ENCODE data around the gene IGF1R.

IGF1R gene

DNA sequence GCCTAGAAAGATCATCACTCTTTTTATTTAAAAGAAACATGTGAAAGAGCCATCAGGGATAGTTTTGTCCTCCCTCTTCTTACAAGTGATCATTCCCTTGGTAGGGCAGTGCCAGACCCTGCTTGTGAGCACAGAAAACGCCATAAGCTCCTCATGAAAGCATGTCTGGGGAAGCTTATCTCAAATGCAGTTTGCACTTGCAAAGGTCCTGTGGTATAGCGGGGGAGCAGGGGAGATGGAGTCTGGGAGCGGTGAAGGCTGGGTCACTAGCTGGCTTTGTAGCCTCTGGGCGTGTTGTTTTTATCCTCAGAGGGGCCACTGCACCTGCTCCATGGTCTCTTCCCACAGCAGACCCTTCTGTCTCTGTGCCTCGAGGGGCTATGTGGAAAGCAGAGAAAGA is 141.9 kb downstream of the IGF1R start:
- TF ChIP-seq Cebpa-rat (IDR thresholded peaks at IDR 0.05): no peak
- peaks cover 0 to 12% (median 0%) of the 10 kb centered on the region in 11 experiments; a peak in 4 of 22 replicates for H3K36me3 ChIP-seq
- H3K27me3 ChIP-seq: no peaks in the 10 kb centered on the region
- H3K27ac ChIP-seq: peak overlapping the region in 2 of 11 experiments; percentile 7 to 27; a peak in 2 of 22 replicates
- peaks cover 70 to 90% (median 84%) of the 10 kb centered on the region in 10 experiments for H3K4me1 ChIP-seq
- no peaks in the 10 kb centered on the region for H3K9me3 ChIP-seq (replicated peaks in 1 of 11)
- peaks cover 73 to 100% (median 100%) of the 10 kb centered on the region in 11 experiments for H4K20me1 ChIP-seq
- H3K9ac ChIP-seq: no peak overlapping the region
- H3K4me3 ChIP-seq: no peak overlapping the region
- peak overlapping the region in 8 of 11 experiments; percentile 3 to 67 (median 28); a peak in 15 of 22 replicates for H3K4me2 ChIP-seq

DNA sequence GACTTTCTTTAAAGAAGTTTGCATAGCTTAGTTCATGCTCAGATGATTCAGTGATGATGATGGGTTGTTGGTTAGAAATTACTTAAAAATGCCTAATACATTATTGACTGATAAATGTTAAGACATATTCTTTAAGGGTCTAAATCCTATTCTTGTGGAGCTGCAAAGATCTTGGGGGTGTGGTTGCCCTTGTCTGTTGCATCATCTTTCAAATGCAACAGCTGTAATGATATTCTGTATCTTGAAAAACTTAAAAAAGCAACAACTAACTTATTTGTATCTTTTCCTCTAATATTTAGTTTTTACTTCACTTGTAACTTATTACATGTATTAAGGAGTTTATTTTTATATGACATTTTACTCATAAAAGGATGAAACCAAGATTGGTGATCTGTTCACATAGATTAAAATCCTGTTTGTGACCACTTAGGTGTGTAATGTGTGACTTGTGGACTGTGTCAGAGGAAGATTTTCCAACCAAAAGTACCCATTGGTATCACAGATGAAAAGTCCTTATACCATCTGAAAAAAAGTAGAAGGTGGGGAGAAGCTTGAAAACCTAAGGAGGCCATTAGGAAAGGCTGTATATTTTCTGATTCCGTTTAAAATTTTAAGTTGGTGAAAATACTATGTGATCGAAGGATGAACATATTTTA is 142.8 kb downstream of the IGF1R start:
- Histone ChIP-seq H3K27ac (no peak overlapping the region), H3K9me3 (replicated peaks in 1 of 11) (no peaks in the 10 kb centered on the region)
- TF ChIP-seq Cebpa-rat (IDR thresholded peaks at IDR 0.05): no peak

DNA sequence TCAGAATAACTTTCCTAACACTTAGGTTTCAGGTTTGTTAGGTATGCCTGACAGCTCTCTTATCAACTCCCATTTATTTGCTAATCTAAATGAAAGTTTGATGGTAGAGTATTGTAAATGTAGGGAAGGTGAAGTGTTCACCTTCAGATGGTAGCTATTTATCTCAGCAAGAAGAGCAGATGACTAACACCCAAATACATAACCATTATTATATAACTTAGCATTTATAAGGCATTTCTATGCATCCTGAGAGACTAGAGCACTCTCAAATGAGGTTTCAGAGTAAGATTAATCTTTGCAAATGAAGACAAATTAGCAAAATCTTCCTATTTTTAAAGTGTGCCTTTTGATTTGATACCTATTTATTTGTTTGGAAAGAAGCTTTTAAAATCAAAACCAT is 143.8 kb downstream of the IGF1R start:
- Histone ChIP-seq H3K27ac (no peak overlapping the region), H3K4me2 (peak overlapping the region in 5 of 11 experiments; percentile 4 to 43 (median 14); a peak in 4 of 22 replicates), H3K4me1 (peaks cover 58 to 84% (median 72%) of the 10 kb centered on the region in 10 experiments), H3K4me3 (no peak overlapping the region), H3K9me3 (replicated peaks in 1 of 11) (no peaks in the 10 kb centered on the region), H3K9ac (no peak overlapping the region), H3K27me3 (no peaks in the 10 kb centered on the region), H3K36me3 (peaks cover 0 to 30% (median 8%) of the 10 kb centered on the region in 11 experiments; a peak in 9 of 22 replicates), H4K20me1 (peaks cover 70 to 100% (median 99%) of the 10 kb centered on the region in 11 experiments)
- TF ChIP-seq Cebpa-rat (IDR thresholded peaks at IDR 0.05): no peak

More for the DNA sequence above, 142.8 kb downstream of the IGF1R start:
- no peak overlapping the region for H3K4me3 ChIP-seq
- peak overlapping the region in 3 of 11 experiments; percentile 10 to 67 (median 19); a peak in 3 of 22 replicates for H3K4me2 ChIP-seq
- H3K4me1 ChIP-seq: peaks cover 62 to 85% (median 76%) of the 10 kb centered on the region in 10 experiments
- H3K36me3 ChIP-seq: peaks cover 0 to 21% (median 3%) of the 10 kb centered on the region in 11 experiments; a peak in 8 of 22 replicates
- no peaks in the 10 kb centered on the region for H3K27me3 ChIP-seq
- H3K9ac ChIP-seq: no peak overlapping the region
- peaks cover 70 to 100% (median 99%) of the 10 kb centered on the region in 11 experiments for H4K20me1 ChIP-seq

DNA sequence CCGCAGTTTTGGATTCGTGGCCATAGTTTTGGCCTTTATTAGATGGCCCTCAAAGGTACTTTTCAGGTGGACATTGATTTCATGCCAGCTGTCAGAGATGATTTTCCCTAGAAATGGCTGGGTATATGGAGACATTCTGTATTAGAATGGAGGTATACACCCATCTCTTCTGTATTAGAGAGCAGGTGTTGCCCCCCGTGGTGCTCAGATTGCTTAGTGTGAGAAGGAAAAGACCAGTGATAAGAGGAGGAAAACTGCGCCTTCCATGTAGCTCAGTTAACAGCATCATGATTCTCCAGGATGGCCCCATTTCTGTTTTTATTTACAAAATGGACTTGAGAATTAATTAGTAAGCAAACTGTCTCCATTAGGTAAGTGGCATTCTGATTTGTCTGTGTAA is 145.9 kb downstream of the IGF1R start:
- Histone ChIP-seq H3K4me2 (no peak overlapping the region), H3K9ac (no peak overlapping the region), H3K27me3 (no peaks in the 10 kb centered on the region), H4K20me1 (peaks cover 72 to 100% (median 99%) of the 10 kb centered on the region in 11 experiments), H3K36me3 (peaks cover 0 to 30% (median 8%) of the 10 kb centered on the region in 11 experiments; a peak in 9 of 22 replicates), H3K9me3 (replicated peaks in 1 of 11) (no peaks in the 10 kb centered on the region), H3K27ac (no peak overlapping the region), H3K4me1 (peaks cover 56 to 84% (median 72%) of the 10 kb centered on the region in 10 experiments), H3K4me3 (no peak overlapping the region)
- no peak for TF ChIP-seq Cebpa-rat (IDR thresholded peaks at IDR 0.05)

DNA sequence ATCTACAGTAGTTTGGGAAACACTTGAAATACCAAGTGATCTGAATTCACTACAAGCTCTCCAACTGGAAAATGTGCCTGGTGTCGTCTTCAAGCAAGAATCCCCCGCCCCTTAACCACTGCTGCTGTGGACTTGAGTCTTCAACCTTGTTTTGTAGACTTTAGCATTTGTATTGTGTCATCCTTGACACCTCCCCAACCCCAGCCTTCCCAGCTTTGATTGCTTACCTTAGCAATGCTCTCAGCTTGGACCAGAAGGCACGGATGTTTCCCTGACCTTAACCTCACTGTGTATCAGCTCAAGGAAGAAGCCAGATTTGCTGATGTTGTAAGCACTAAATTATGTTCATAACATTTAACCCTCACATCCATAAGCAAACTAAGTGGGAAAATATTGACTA is 146.4 kb downstream of the IGF1R start:
- peaks cover 57 to 84% (median 73%) of the 10 kb centered on the region in 10 experiments for H3K4me1 ChIP-seq
- H3K4me2 ChIP-seq: no peak overlapping the region
- H4K20me1 ChIP-seq: peaks cover 72 to 100% (median 99%) of the 10 kb centered on the region in 11 experiments
- peaks cover 0 to 26% (median 8%) of the 10 kb centered on the region in 11 experiments; a peak in 9 of 22 replicates for H3K36me3 ChIP-seq
- no peak overlapping the region for H3K9ac ChIP-seq
- H3K4me3 ChIP-seq: no peak overlapping the region
- no peak overlapping the region for H3K27ac ChIP-seq
- H3K9me3 ChIP-seq (replicated peaks in 1 of 11): no peaks in the 10 kb centered on the region
- no peaks in the 10 kb centered on the region for H3K27me3 ChIP-seq
- no peak for TF ChIP-seq Cebpa-rat (IDR thresholded peaks at IDR 0.05)

DNA sequence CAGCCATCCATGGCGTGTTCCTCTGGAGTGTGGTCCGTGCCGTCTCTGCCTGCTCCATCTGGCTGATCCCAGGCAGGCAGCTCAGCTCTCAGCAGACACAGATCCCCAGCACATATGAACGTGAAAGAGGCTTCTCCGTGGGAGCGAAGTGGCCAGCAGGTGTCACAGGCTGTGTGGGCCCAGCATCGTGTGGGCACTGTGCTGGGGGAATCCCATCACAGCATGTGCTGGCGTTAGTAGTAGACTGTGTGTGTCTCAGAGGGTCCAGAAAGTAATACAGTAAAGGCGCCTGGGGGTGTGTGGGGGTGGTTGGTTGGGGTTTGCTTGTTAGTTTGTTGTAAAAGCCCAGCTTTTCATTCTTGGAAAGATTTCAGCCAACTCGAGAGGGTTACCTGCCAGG is 147.6 kb downstream of the IGF1R start:
- no peak for TF ChIP-seq Cebpa-rat (IDR thresholded peaks at IDR 0.05)
- H3K27me3 ChIP-seq: no peaks in the 10 kb centered on the region
- H3K4me2 ChIP-seq: no peak overlapping the region
- peaks cover 61 to 84% (median 74%) of the 10 kb centered on the region in 10 experiments for H3K4me1 ChIP-seq
- H3K4me3 ChIP-seq: no peak overlapping the region
- H3K36me3 ChIP-seq: peaks cover 0 to 17% (median 8%) of the 10 kb centered on the region in 11 experiments; a peak in 7 of 22 replicates
- no peaks in the 10 kb centered on the region for H3K9me3 ChIP-seq (replicated peaks in 1 of 11)
- no peak overlapping the region for H3K27ac ChIP-seq
- H3K9ac ChIP-seq: no peak overlapping the region
- peaks cover 71 to 100% (median 99%) of the 10 kb centered on the region in 11 experiments for H4K20me1 ChIP-seq

DNA sequence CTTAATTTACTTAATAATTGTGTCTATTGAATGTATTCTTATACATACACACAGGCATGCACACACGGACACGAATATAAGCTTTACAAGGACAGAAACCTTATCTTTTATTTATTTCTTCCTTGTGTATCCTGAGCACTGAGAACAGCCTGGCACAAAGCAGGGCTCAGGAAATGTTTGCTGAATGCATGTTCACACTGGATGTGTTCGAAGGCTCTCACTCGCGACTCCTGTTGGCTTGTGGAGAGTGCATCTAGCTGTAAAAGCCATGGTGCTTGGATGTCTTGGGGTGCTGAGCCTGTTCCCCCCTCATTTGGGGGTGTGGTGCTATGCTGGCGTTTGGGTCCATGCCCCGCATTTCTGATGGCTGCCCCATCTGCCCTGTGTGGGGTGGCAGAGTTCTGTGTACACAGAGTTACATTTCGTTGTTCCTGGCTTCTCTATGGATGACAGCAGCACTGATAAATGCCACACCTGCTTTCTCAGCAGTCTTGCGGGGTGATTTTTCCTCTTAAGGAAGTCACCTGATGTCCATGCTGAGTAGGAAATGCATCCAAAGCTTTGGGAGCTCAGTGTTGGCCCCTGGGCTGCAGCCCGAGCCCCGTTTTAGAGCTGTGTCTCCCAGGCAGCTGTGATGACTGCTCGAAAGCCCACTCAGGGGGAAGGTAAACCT is 148.5 kb downstream of the IGF1R start:
- no peak overlapping the region for H3K4me3 ChIP-seq
- H3K4me1 ChIP-seq: peaks cover 62 to 84% (median 74%) of the 10 kb centered on the region in 10 experiments
- TF ChIP-seq Cebpa-rat (IDR thresholded peaks at IDR 0.05): no peak
- H3K9ac ChIP-seq: no peak overlapping the region
- no peaks in the 10 kb centered on the region for H3K9me3 ChIP-seq (replicated peaks in 1 of 11)
- no peaks in the 10 kb centered on the region for H3K27me3 ChIP-seq
- H3K4me2 ChIP-seq: peak overlapping the region in 7 of 11 experiments; percentile 3 to 93 (median 81); a peak in 4 of 22 replicates
- H4K20me1 ChIP-seq: peaks cover 74 to 100% (median 99%) of the 10 kb centered on the region in 11 experiments
- no peak overlapping the region for H3K27ac ChIP-seq
- peaks cover 0 to 17% (median 10%) of the 10 kb centered on the region in 11 experiments; a peak in 7 of 22 replicates for H3K36me3 ChIP-seq

DNA sequence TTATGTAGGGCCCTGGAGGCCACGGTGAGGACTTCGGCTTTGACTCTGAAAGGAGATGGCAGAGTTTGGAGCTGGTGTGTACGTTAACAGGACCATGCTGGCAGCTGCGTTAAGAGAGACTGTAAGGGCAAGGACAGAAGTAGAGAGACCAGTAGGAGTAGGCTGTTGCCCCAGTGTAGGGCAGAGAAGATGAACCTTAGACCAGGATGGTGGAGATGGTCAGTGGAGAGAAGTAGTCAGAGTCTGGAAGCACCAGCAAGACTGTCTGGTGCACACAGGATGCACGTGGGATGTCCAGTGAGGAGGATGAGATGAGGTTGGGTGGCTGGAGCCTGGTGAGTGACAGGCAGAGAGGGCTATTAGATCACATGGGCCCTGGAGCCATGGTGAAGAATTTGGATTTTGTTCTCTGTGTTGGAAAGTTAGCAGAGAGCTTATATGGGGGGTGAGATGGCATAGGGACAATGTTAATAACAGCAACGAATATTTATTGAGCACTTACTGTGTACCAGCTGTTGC is 150.1 kb downstream of the IGF1R start:
- Histone ChIP-seq H3K9ac (peak overlapping the region in 2 of 11 experiments; percentile 74 to 77; a peak in 3 of 22 replicates), H4K20me1 (peaks cover 75 to 100% (median 99%) of the 10 kb centered on the region in 11 experiments), H3K4me1 (peaks cover 50 to 73% (median 63%) of the 10 kb centered on the region in 10 experiments), H3K27ac (peak overlapping the region in 8 of 11 experiments; percentile 22 to 85 (median 79); a peak in 11 of 22 replicates), H3K9me3 (replicated peaks in 1 of 11) (no peaks in the 10 kb centered on the region), H3K4me2 (peak overlapping the region; percentile 81 to 93 (median 88)), H3K36me3 (peaks cover 0 to 28% (median 16%) of the 10 kb centered on the region in 11 experiments; a peak in 9 of 22 replicates), H3K27me3 (no peaks in the 10 kb centered on the region), H3K4me3 (no peak overlapping the region)
- no peak for TF ChIP-seq Cebpa-rat (IDR thresholded peaks at IDR 0.05)

Measured in BLaER1 treated with 17β-estradiol and CSF1 and Interleukin-3, amounts not matched to agents 10 nM and 100 nM (cell line).